Lower leg skin (tissue), 3 donors: Measurements from ENCODE around the gene ANKIB1.

Experiments used
- CTCF ChIP-seq, 3 donors: fragments of 450-650 bp; IDR thresholded peaks; one replicate each; pipeline ENCODE4 v1.5.1; 2016; ENCODE audit warnings: antibody characterized with exemption in 3 of 3, mild to moderate bottlenecking in 3 of 3, moderate library complexity in 2 of 3
- POLR2A ChIP-seq, 2 donors: fragments of 450-650 bp; IDR thresholded peaks; one replicate each; pipeline ENCODE4 v1.6.1; 2016 to 2017; ENCODE audit warnings: antibody characterized with exemption in 2 of 2, mild to moderate bottlenecking in 1 of 2, moderate library complexity in 1 of 2

- TF ChIP-seq CTCF (IDR thresholded peaks at IDR 0.05) (no peak), POLR2A (IDR thresholded peaks at IDR 0.05) (no peak)
Measured at GRCh38 chr7:92357260-92357659, 111.5 kb downstream of the ANKIB1 start.
